Trophoblast cell (in vitro differentiated cells and primary cell): ENCODE measurements around the gene MSANTD2.

Experiments used
- DNase-seq, 2 donors: peaks; one replicate each; pipeline ENCODE4 v3.0.0-alpha.2; 2016
- H2AFZ ChIP-seq: 2 replicates; pipeline ENCODE4 v1.6.1; 2013; ENCODE audit warnings: low read length, moderate library complexity, mild to moderate bottlenecking; ENCODE audit not compliant: insufficient read depth, poor library complexity
- H2AK5ac ChIP-seq: 2 replicates; pipeline ENCODE4 v1.6.1; 2013; ENCODE audit warnings: mild to moderate bottlenecking, low read length
- H2BK120ac ChIP-seq: 2 replicates; pipeline ENCODE4 v1.6.1; 2013; ENCODE audit warnings: low read length, mild to moderate bottlenecking, moderate library complexity; ENCODE audit not compliant: insufficient read depth, poor library complexity
- H2BK12ac ChIP-seq: 2 replicates; pipeline ENCODE4 v1.6.1; 2013; ENCODE audit warnings: mild to moderate bottlenecking, low read length, moderate library complexity
- H2BK5ac ChIP-seq: 2 replicates; pipeline ENCODE4 v1.6.1; 2013; ENCODE audit warnings: low read length, low read depth, moderate library complexity, mild to moderate bottlenecking; ENCODE audit not compliant: poor library complexity
- H3K14ac ChIP-seq: 2 replicates; pipeline ENCODE4 v1.6.1; 2013; ENCODE audit warnings: mild to moderate bottlenecking, low read length
- H3K18ac ChIP-seq: 2 replicates; pipeline ENCODE4 v1.6.1; 2013; ENCODE audit warnings: mild to moderate bottlenecking, low read length
- H3K23ac ChIP-seq: 2 replicates; pipeline ENCODE4 v1.6.1; 2013; ENCODE audit warnings: low read length
- H3K27ac ChIP-seq: 2 replicates; pipeline ENCODE4 v1.5.1; 2013; ENCODE audit warnings: low read depth, mild to moderate bottlenecking, inconsistent platforms, low read length, moderate library complexity
- H3K27me3 ChIP-seq: 2 replicates; pipeline ENCODE4 v1.6.1; 2013; ENCODE audit warnings: inconsistent platforms, mild to moderate bottlenecking, low read length, moderate library complexity; ENCODE audit not compliant: insufficient read depth
- H3K36me3 ChIP-seq, 2 experiments: 1 replicate in 1 of 2; 2 replicates in 1 of 2; pipeline ENCODE4 v1.6.1; 2013; ENCODE audit warnings: low read length in 2 of 2, mild to moderate bottlenecking in 2 of 2, moderate library complexity in 1 of 2; ENCODE audit not compliant: insufficient read depth in 2 of 2, control insufficient read depth in 1 of 2
- H3K4ac ChIP-seq: 2 replicates; pipeline ENCODE4 v1.6.1; 2013; ENCODE audit warnings: low read depth, mild to moderate bottlenecking, low read length, moderate library complexity
- H3K4me1 ChIP-seq, 2 experiments: 1 replicate in 1 of 2; 2 replicates in 1 of 2; pipeline ENCODE4 v1.6.1; 2013; ENCODE audit warnings: low read length in 2 of 2, mild to moderate bottlenecking in 2 of 2, moderate library complexity in 1 of 2; ENCODE audit not compliant: insufficient read depth in 2 of 2, control insufficient read depth in 1 of 2
- H3K4me2 ChIP-seq: 2 replicates; pipeline ENCODE4 v1.6.1; 2013; ENCODE audit warnings: inconsistent platforms, mild to moderate bottlenecking, low read length, moderate library complexity
- H3K4me3 ChIP-seq: 2 replicates; pipeline ENCODE4 v1.5.1; 2013; ENCODE audit warnings: mild to moderate bottlenecking, low read depth, low read length, inconsistent platforms
- H3K79me1 ChIP-seq: one replicate; pipeline ENCODE4 v1.6.1; 2013; ENCODE audit warnings: low read length
- H3K79me2 ChIP-seq: 2 replicates; pipeline ENCODE4 v1.6.1; 2013; ENCODE audit warnings: low read length, mild to moderate bottlenecking; ENCODE audit not compliant: control insufficient read depth, insufficient read depth, poor library complexity
- H3K9ac ChIP-seq: 2 replicates; pipeline ENCODE4 v1.6.1; 2013; ENCODE audit warnings: mild to moderate bottlenecking, low read length
- H3K9me3 ChIP-seq: 2 replicates; pipeline ENCODE4 v1.6.1; 2013; ENCODE audit warnings: low read depth, mild to moderate bottlenecking, control low read depth, inconsistent platforms, low read length; ENCODE audit not compliant: insufficient read depth
- H4K12ac ChIP-seq: 2 replicates; pipeline ENCODE4 v1.6.1; 2013; ENCODE audit warnings: low read depth, mild to moderate bottlenecking, low read length, moderate library complexity
- H4K8ac ChIP-seq: 2 replicates; pipeline ENCODE4 v1.6.1; 2013; ENCODE audit warnings: low read depth, mild to moderate bottlenecking, low read length, moderate library complexity
- H4K91ac ChIP-seq: one replicate; pipeline ENCODE4 v1.6.1; 2013; ENCODE audit warnings: low read depth, mild to moderate bottlenecking, low read length, moderate library complexity
- WGBS: extraction: QIAGEN DNeasy Blood & Tissue Kit; methylation state at CpG from one replicate; pipeline ENCODE4 v1.1.7; 2013; ENCODE audit warnings: missing lambda C conversion rate; ENCODE audit not compliant: insufficient read length, insufficient coverage; ENCODE audit errors: extremely low coverage; 5-methylcytosine and 5-hydroxymethylcytosine counted together

The MSANTD2 gene

GRCh38 chr11:124830749-124831148, 30.5 kb upstream of the MSANTD2 start:
- Histone ChIP-seq H2BK5ac (no peak overlapping the region), H2AK5ac (no peak overlapping the region), H3K4ac (no peak overlapping the region)

GRCh38 chr11:124829986-124830385, 29.8 kb upstream of the MSANTD2 start:
- no CpG with 5 or more reads among the region's 3 CpGs for WGBS
- Histone ChIP-seq H3K9me3 (no peaks in the 10 kb centered on the region), H3K36me3 (no peaks in the 10 kb centered on the region)

More at GRCh38 chr11:124830749-124831148, 30.5 kb upstream of the MSANTD2 start:
- no peaks in the 10 kb centered on the region for H3K4me1 ChIP-seq
- no peak overlapping the region for H3K18ac ChIP-seq
- no peaks in the 10 kb centered on the region for H3K36me3 ChIP-seq
- H3K27me3 ChIP-seq = no peaks in the 10 kb centered on the region
- no peaks in the 10 kb centered on the region for H3K79me1 ChIP-seq
- WGBS = no CpG with 5 or more reads among the region's 3 CpGs
- DNase-seq = no peak
- H3K4me2 ChIP-seq = no peak overlapping the region
- H3K79me2 ChIP-seq = no peaks in the 10 kb centered on the region
- H4K12ac ChIP-seq = no peak overlapping the region
- H3K9me3 ChIP-seq = no peaks in the 10 kb centered on the region
- no peak overlapping the region for H3K4me3 ChIP-seq
- H3K23ac ChIP-seq = no peak overlapping the region
- no peak overlapping the region for H2BK120ac ChIP-seq
- no peak overlapping the region for H4K91ac ChIP-seq
- H4K8ac ChIP-seq = no peak overlapping the region
- no peak overlapping the region for H2BK12ac ChIP-seq
- no peak overlapping the region for H2AFZ ChIP-seq
- no peak overlapping the region for H3K27ac ChIP-seq
- H3K14ac ChIP-seq = no peak overlapping the region
- H3K9ac ChIP-seq = no peak overlapping the region

DNA sequence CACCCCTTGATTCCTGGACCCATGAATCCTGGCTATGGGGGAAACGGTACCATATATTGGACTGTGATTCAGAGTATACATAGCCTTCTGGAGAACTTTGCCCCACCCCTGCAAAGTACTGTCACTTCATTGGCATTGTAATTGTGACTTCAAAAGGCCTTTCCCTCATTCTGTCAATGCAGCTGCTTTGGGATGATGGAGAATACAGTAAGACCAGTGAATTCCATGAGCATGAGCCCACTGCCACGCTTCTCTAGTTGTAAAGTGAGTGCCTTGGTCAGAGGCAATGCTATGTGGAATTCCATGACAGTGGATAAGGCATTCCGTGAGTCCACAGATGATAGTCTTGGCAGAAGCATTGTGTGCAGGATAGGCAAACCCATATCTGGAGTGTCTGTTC, 25.7 kb upstream of the MSANTD2 start:
- Histone ChIP-seq H4K12ac (no peak overlapping the region), H3K18ac (no peak overlapping the region), H2AK5ac (no peak overlapping the region), H2BK120ac (no peak overlapping the region), H3K23ac (no peak overlapping the region), H3K27me3 (no peaks in the 10 kb centered on the region), H3K36me3 (no peaks in the 10 kb centered on the region), H2BK5ac (no peak overlapping the region), H2BK12ac (no peak overlapping the region), H3K4me2 (no peak overlapping the region), H3K4ac (no peak overlapping the region), H3K9me3 (peaks cover 2% of the 10 kb centered on the region), H3K4me1 (no peaks in the 10 kb centered on the region), H3K4me3 (no peak overlapping the region), H2AFZ (no peak overlapping the region), H3K79me2 (no peaks in the 10 kb centered on the region), H3K27ac (no peak overlapping the region), H3K79me1 (no peaks in the 10 kb centered on the region), H4K91ac (no peak overlapping the region), H4K8ac (no peak overlapping the region), H3K9ac (no peak overlapping the region), H3K14ac (no peak overlapping the region)
- WGBS = no CpG with 5 or more reads among the region's 3 CpGs
- peak; percentile 82 to 94 for DNase-seq

More at GRCh38 chr11:124829986-124830385, 29.8 kb upstream of the MSANTD2 start:
- no peak overlapping the region for H2BK120ac ChIP-seq
- no peak overlapping the region for H4K91ac ChIP-seq
- no peaks in the 10 kb centered on the region for H3K27me3 ChIP-seq
- no peak overlapping the region for H3K4me2 ChIP-seq
- H3K4ac ChIP-seq = no peak overlapping the region
- no peaks in the 10 kb centered on the region for H3K79me1 ChIP-seq
- H3K9ac ChIP-seq = no peak overlapping the region
- H3K4me1 ChIP-seq = no peaks in the 10 kb centered on the region
- H2BK12ac ChIP-seq = no peak overlapping the region
- H2AK5ac ChIP-seq = no peak overlapping the region
- no peak overlapping the region for H3K23ac ChIP-seq
- no peak for DNase-seq
- no peak overlapping the region for H3K14ac ChIP-seq
- H3K18ac ChIP-seq = no peak overlapping the region
- no peaks in the 10 kb centered on the region for H3K79me2 ChIP-seq
- no peak overlapping the region for H3K27ac ChIP-seq
- H3K4me3 ChIP-seq = no peak overlapping the region
- H2BK5ac ChIP-seq = no peak overlapping the region
- no peak overlapping the region for H4K12ac ChIP-seq
- H4K8ac ChIP-seq = no peak overlapping the region
- H2AFZ ChIP-seq = no peak overlapping the region

DNA sequence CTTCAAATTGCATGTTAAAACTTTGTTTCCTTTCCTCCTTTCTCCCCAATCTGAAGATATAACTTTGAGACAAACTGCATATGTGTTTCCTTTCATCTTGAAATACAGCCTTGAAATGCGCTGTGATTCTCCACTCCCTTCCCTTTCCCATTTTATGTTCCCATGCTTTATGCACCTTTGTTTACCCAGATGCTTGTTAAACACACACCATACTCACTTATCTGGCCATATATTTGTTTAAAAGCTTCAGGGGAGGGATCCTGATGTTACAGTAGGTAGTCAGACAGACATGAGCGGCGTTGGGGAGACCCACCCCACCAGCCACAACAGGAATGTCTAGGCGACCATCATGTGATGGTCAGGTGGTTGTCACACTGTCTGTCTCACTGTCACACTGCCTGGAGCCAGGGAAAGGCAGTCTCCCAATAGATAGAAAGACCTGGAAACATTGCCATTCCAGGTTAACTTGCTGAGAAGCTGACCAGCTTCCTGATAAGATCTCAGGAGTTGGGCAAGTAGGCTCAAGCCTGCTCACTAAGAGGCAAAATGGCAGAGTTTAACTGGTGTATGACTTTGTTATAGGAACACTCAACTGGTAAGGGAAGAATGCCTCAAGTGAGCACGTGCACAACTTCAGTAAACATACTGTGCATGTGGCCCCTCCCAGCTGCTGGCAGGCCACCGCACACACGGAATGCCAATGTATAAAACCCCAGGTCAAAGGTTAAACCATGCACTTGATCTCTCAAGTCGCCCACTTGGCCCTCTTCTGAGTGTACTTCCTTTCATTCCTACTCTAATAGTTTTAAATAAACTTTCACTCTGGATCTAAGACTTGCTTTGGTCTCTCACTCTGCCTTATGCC, 23.5 kb upstream of the MSANTD2 start:
- H3K4ac ChIP-seq = no peak overlapping the region
- no peak overlapping the region for H2BK12ac ChIP-seq
- no peaks in the 10 kb centered on the region for H3K79me2 ChIP-seq
- WGBS = no CpG with 5 or more reads among the region's 8 CpGs
- H2AFZ ChIP-seq = no peak overlapping the region
- no peak overlapping the region for H4K12ac ChIP-seq
- no peak overlapping the region for H3K4me2 ChIP-seq
- H3K27ac ChIP-seq = no peak overlapping the region
- H2AK5ac ChIP-seq = no peak overlapping the region
- no peak overlapping the region for H3K18ac ChIP-seq
- H3K27me3 ChIP-seq = no peaks in the 10 kb centered on the region
- no peak overlapping the region for H3K4me3 ChIP-seq
- no peak overlapping the region for H3K9ac ChIP-seq
- no peak overlapping the region for H2BK120ac ChIP-seq
- no peaks in the 10 kb centered on the region for H3K36me3 ChIP-seq
- no peak overlapping the region for H3K23ac ChIP-seq
- no peak overlapping the region for H2BK5ac ChIP-seq
- no peaks in the 10 kb centered on the region for H3K79me1 ChIP-seq
- H4K91ac ChIP-seq = no peak overlapping the region
- H4K8ac ChIP-seq = no peak overlapping the region
- no peaks in the 10 kb centered on the region for H3K4me1 ChIP-seq
- peaks cover 2% of the 10 kb centered on the region for H3K9me3 ChIP-seq
- H3K14ac ChIP-seq = no peak overlapping the region
- DNase-seq = peak; percentile 44 to 63
